Measurements from ENCODE around the gene PCDHGA7.

Gene PCDHGA7

DNA sequence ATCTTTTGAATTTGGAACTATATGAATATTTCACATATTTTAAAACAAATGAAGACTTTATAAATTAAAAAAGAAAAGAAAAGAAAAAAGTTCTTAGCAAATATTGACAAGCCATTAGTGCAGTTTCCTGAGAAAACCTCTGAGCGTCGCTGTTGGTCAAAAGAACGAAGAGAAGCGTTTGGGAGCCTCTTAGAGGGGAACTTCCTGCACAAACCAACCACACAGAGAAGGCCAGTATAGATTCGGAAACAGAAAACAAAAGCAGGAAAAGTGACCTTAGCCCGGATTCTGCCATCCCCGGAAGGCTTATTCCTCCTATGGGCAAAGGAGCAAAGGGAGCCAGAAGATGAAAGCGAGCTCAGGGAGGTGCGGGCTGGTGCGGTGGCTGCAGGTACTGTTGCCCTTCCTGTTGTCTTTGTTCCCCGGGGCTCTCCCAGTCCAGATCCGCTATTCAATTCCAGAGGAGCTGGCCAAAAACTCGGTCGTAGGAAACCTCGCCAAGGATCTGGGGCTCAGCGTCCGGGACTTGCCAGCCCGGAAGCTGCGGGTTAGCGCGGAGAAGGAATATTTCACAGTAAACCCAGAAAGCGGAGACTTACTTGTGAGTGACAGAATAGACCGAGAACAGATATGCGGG, 22.6 kb upstream of the PCDHGA7 start, which contains the start of gene PCDHGB2:
PCDHGB2 (plus strand) TSS at position 205 of the 637 bp plus-strand sequence; CDS start at position 347, 142 bp downstream.
- no peak for TF ChIP-seq GATA3 (IDR thresholded peaks at IDR 0.05; ENCODE audit: low read depth, low read length)
- no peak for TF ChIP-seq GATA2 (IDR thresholded peaks at IDR 0.05; ENCODE audit: low read depth, low read length)

- no peak for TF ChIP-seq GATA2 (IDR thresholded peaks at IDR 0.05; ENCODE audit: low read depth, low read length)
- TF ChIP-seq GATA3 (IDR thresholded peaks at IDR 0.05; ENCODE audit: low read depth, low read length): no peak
Measured at GRCh38 chr5:141360685-141361084, 21.9 kb upstream of the PCDHGA7 start.

DNA sequence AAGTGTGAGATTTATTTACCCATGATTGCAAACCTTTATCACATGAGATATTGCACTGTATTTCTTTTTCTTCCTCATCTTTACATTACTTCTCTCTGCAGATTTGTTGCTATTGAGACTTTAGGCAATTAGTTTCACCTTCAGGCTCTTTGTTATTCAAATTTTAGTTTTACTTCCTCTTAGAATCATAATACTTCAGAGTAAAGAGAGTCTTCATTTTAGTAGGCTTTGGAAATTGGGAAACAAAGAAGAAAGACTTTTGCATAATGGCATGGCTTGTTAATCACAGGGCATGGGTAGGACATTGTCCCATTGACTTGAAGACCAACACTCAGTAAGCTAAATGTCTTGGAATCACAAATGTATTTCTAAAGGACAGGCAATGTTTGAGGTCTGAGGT, 19.8 kb upstream of the PCDHGA7 start:
- TF ChIP-seq GATA2 (IDR thresholded peaks at IDR 0.05; ENCODE audit: low read depth, low read length) (no peak), GATA3 (IDR thresholded peaks at IDR 0.05; ENCODE audit: low read depth, low read length) (no peak)

DNA sequence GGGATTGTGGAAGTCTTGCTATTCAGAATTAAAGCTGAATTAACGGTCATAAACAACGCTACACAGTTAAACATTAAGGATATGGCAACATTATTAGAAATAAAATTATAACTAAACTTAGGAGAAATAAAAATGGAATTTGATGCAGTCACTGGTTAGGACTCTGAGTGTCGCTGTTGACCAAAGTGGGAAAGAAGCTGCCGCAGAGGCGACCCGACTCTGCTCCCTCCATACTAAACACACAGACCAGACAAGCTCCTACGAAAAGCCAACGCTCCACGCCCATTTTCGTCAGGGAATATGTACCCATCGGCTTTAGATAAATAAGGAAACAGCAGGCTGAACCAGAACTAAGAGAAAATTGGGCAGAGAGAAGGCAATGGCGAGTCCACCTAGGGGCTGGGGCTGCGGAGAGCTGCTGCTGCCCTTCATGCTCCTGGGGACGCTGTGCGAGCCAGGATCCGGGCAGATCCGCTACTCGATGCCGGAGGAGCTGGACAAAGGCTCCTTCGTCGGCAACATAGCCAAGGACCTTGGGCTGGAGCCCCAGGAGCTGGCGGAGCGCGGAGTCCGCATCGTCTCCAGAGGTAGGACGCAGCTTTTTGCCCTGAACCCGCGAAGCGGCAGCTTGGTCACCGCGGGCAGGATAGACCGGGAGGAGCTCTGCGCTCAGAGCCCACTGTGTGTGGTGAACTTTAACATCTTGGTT, 18.4 kb upstream of the PCDHGA7 start, which contains the start of gene PCDHGA5:
PCDHGA5 (plus strand) TSS at position 211 of the 709 bp plus-strand sequence; CDS start at position 380, 169 bp downstream.
- no peak for TF ChIP-seq GATA3 (IDR thresholded peaks at IDR 0.05; ENCODE audit: low read depth, low read length)
- TF ChIP-seq GATA2 (IDR thresholded peaks at IDR 0.05; ENCODE audit: low read depth, low read length): no peak

DNA sequence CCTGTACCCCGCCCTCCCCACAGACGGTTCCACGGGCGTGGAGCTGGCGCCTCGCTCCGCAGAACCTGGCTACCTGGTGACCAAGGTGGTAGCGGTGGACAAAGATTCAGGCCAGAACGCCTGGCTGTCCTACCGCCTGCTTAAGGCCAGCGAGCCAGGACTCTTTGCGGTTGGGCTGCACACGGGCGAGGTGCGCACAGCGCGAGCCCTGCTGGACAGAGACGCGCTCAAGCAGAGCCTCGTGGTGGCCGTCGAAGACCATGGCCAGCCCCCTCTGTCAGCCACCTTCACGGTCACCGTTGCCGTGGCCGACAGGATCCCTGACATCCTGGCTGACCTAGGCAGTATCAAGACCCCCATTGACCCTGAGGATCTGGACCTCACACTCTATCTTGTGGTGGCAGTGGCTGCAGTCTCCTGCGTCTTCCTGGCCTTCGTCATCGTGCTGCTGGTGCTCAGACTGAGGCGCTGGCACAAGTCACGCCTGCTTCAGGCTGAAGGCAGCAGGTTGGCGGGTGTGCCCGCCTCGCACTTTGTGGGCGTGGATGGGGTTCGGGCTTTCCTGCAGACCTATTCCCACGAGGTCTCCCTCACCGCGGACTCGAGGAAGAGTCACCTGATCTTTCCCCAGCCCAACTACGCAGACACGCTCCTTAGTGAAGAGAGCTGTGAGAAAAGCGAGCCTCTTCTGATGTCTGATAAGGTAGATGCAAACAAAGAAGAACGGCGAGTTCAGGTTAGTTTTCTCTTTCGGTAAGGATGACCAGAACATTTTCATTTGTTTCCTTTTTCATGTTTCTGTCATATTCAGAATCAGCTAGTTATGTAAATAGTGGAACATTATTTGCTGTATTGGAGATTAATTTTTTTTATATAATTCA, 16.3 kb upstream of the PCDHGA7 start:
- TF ChIP-seq GATA2 (IDR thresholded peaks at IDR 0.05; ENCODE audit: low read depth, low read length): no peak
- TF ChIP-seq GATA3 (IDR thresholded peaks at IDR 0.05; ENCODE audit: low read depth, low read length): no peak

DNA sequence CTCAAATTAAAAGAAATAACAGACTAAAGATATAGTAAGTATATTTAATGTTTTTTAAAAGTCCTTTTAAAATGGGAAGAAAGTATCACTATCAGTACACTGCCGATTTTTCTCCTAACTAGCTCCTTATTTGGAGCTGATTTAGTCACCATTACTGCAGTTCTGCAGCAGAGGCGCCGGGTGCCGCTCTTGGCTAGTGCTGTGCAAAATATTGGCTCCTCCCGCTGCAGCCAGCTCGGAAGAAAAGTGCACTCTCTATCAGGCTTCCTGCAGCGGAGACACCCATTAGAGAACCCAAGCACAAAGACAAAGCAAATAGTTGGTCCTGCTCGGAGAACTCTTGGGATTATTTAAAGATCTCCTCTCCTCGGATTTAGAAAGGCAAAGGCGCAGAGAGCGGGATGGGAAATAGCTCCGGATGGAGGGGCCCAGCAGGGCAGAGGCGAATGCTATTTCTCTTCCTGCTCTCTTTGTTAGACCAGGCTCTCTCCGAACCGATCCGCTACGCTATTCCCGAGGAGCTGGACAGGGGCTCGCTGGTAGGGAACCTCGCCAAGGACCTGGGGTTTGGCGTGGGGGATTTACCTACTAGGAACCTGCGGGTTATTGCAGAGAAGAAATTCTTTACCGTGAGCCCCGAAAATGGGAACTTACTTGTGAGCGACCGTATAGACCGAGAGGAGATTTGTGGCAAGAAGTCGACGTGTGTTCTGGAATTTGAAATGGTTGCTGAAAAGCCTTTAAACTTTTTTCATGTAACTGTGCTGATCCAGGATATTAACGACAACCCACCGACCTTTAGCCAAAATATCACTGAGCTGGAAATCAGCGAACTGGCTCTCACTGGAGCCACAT, 12.3 kb upstream of the PCDHGA7 start, which contains the start of gene PCDHGB3:
PCDHGB3 (plus strand) TSS at position 249 of the 855 bp plus-strand sequence; CDS start at position 402, 153 bp downstream.
- no peak for TF ChIP-seq GATA2 (IDR thresholded peaks at IDR 0.05; ENCODE audit: low read depth, low read length)
- TF ChIP-seq GATA3 (IDR thresholded peaks at IDR 0.05; ENCODE audit: low read depth, low read length): no peak

DNA sequence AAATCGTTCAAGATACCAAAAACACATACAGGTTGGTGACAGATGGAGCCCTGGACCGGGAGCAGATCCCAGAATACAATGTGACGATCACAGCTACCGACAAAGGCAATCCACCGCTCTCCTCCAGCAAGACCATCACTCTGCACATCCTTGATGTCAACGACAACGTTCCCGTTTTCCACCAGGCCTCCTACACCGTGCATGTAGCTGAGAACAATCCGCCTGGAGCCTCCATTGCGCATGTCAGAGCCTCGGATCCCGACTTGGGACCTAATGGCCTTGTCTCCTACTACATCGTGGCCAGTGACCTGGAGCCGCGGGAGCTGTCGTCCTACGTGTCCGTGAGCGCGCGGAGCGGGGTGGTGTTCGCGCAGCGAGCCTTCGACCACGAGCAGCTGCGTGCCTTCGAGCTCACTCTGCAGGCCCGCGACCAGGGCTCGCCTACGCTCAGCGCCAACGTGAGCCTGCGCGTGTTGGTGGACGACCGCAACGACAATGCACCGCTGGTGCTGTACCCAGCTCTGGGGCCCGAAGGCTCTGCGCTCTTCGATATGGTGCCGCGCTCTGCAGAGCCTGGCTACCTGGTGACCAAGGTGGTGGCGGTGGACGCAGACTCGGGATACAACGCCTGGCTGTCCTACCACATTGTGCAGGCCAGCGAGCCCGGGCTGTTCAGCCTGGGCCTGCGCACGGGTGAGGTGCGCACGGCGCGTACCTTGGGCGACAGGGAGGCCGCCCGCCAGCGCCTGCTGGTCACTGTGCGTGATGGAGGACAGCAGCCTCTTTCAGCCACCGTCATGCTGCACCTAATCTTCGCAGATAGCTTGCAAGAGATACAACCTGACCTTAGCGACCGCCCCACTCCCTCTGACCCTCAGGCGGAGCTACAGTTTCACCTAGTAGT, 10.7 kb upstream of the PCDHGA7 start:
- TF ChIP-seq GATA3 (IDR thresholded peaks at IDR 0.05; ENCODE audit: low read depth, low read length): no peak
- TF ChIP-seq GATA2 (IDR thresholded peaks at IDR 0.05; ENCODE audit: low read depth, low read length): no peak

DNA sequence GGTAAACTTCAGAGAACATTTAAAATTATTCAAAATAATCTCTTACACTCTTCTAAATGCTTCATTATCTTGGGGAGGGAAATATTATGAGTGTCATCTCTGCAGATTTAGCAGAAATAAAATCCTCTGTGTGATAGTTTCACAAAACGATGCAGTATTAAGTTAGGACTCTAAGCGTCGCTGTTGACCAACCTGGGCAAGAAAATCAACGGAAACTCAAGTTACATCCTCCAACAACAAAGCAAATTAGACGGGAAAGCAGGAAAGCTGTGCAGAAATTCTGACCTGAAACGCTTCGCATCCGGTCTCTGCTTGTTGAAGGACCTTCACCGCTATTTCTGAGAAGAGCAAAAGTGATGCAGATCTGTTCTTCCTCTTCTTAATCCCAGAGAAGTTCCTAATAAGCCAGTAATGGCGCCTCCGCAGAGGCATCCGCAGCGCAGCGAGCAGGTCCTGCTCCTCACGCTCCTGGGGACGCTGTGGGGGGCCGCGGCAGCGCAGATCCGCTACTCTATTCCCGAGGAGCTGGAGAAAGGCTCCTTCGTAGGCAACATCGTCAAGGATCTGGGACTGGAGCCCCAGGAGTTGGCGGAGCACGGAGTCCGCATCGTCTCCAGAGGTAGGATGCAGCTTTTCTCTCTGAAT, 8.7 kb upstream of the PCDHGA7 start, which contains the start of gene PCDHGA6:
PCDHGA6 (plus strand) TSS at position 219 of the 645 bp plus-strand sequence; CDS start at position 412, 193 bp downstream.
- no peak for TF ChIP-seq GATA2 (IDR thresholded peaks at IDR 0.05; ENCODE audit: low read depth, low read length)
- no peak for TF ChIP-seq GATA3 (IDR thresholded peaks at IDR 0.05; ENCODE audit: low read depth, low read length)

DNA sequence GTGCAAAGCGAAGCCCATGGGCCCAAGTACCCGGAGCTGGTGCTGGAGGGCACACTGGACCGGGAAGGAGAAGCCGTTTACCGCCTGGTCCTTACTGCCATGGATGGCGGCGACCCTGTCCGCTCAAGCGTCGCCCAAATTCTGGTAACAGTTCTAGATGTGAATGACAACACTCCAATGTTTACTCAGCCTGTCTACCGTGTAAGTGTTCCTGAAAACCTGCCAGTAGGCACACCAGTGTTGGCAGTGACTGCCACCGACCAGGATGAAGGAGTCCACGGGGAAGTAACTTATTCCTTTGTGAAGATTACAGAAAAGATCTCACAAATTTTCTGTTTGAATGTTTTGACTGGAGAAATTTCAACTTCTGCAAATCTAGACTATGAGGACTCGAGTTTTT, 7.9 kb upstream of the PCDHGA7 start:
- TF ChIP-seq GATA3 (IDR thresholded peaks at IDR 0.05; ENCODE audit: low read depth, low read length) (no peak), GATA2 (IDR thresholded peaks at IDR 0.05; ENCODE audit: low read depth, low read length) (no peak)

- no peak for TF ChIP-seq GATA2 (IDR thresholded peaks at IDR 0.05; ENCODE audit: low read depth, low read length)
- no peak for TF ChIP-seq GATA3 (IDR thresholded peaks at IDR 0.05; ENCODE audit: low read depth, low read length)
Measured at GRCh38 chr5:141383345-141383744, 803 bp downstream of the PCDHGA7 start.

GRCh38 chr5:141384471-141385267, 2.1 kb downstream of the PCDHGA7 start:
- TF ChIP-seq GATA2 (IDR thresholded peaks at IDR 0.05; ENCODE audit: low read depth, low read length): no peak
- no peak for TF ChIP-seq GATA3 (IDR thresholded peaks at IDR 0.05; ENCODE audit: low read depth, low read length)

Measured in SH-SY5Y (cell line).